K562 (cell line): ENCODE data around the gene SCFD2. TPM values are rescaled to one million over a fixed set of nuclear protein-coding genes. Genes with fewer than 3 reads are reported as not detected.

Experiments
- ATAC-seq: fragments of 200-7000 bp; cut with Tn5 transposase; 3 replicates; pipeline ENCODE4 v1.9.1; 2020; ENCODE audit warnings: moderate library complexity
- BruUV-seq: library from RNA; stranded (reverse); fragments of 400-500 nt; replicated peaks from 2 replicates; lab custom pipeline; 2021; lab: Mats Ljungman, UMichigan
- CTCF ChIA-PET: fragments of 300-600 bp; formaldehyde crosslinking; extraction: SDS; loops from one replicate; lab custom pipeline; 2021; ENCODE audit warnings: low intra/inter-chr PET ratio; lab: Yijun Ruan, JAX
- POLR2A ChIA-PET: fragments of 300-600, 350-650 bp; sonication (Branson Sonifier 250); formaldehyde crosslinking; extraction: SDS; loops from one replicate; lab custom pipeline; 2021; ENCODE audit warnings: antibody characterized with exemption, inconsistent platforms; lab: Yijun Ruan, JAX
- DNase-seq, 4 experiments: peaks; one replicate each; pipeline versions ENCODE4 v3.0.0 to v3.0.0-alpha.2; 2011 to 2018; ENCODE audit warnings: low spot score in 3 of 4, mixed read lengths in 3 of 4; ENCODE audit errors: extremely low read depth in 1 of 4
- FAIRE-seq: peaks from 2 replicates; lab custom pipeline; 2011; peaks lifted over from hg19 to GRCh38; lab: Jason Lieb, UNC
- H2AFZ ChIP-seq: 2 replicates; pipeline ENCODE4 v1.6.0; 2011; ENCODE audit warnings: low read depth, low read length, control low read depth, inconsistent platforms
- H3K27ac ChIP-seq: fragments of 200-600 bp; 3 replicates; pipeline ENCODE4 v1.8.0; 2011; ENCODE audit warnings: low read depth, mild to moderate bottlenecking, control low read depth, inconsistent platforms, low read length, moderate library complexity, mixed read lengths; ENCODE audit errors: extremely low read depth
- H3K27me3 ChIP-seq, 2 experiments: fragments of 300-600 bp in 1 of 2; 2 replicates in 1 of 2; 3 replicates in 1 of 2; pipeline versions ENCODE4 v1.6.0 to v1.8.0; 2011; ENCODE audit warnings: inconsistent platforms in 2 of 2, low read length in 2 of 2, mild to moderate bottlenecking in 1 of 2, mixed read lengths in 1 of 2, moderate library complexity in 1 of 2; ENCODE audit not compliant: control insufficient read depth in 2 of 2, insufficient read depth in 2 of 2
- H3K36me3 ChIP-seq: fragments of 300-600 bp; 3 replicates; pipeline ENCODE4 v1.8.0; 2011; ENCODE audit warnings: mild to moderate bottlenecking, low read length, inconsistent platforms; ENCODE audit not compliant: control insufficient read depth, insufficient read depth
- H3K4me1 ChIP-seq, 2 experiments: fragments of 200-600 bp in 1 of 2; replicated peaks in 1 of 2; 2 replicates in 1 of 2; 3 replicates in 1 of 2; pipeline versions ENCODE4 v1.5.1 to v1.8.0; 2011; ENCODE audit warnings: inconsistent platforms in 2 of 2, low read length in 2 of 2, mild to moderate bottlenecking in 1 of 2, mixed read lengths in 1 of 2, moderate library complexity in 1 of 2; ENCODE audit not compliant: control insufficient read depth in 2 of 2, insufficient read depth in 2 of 2
- H3K4me2 ChIP-seq: 2 replicates; pipeline ENCODE4 v1.6.1; 2011; ENCODE audit warnings: low read length, control low read depth, inconsistent platforms, mixed read lengths; ENCODE audit not compliant: insufficient read depth
- H3K4me3 ChIP-seq: fragments of 200-600 bp; sonication (generic), shearing (Covaris generic); 2 replicates; pipeline ENCODE4 v1.5.1; 2016; ENCODE audit warnings: control low read depth, inconsistent platforms
- H3K79me2 ChIP-seq: fragments of 200-600 bp; 3 replicates; pipeline ENCODE4 v1.8.0; 2011; ENCODE audit warnings: low read length, inconsistent platforms; ENCODE audit not compliant: control insufficient read depth, insufficient read depth
- H3K9ac ChIP-seq, 2 experiments: 2 replicates each; pipeline versions ENCODE4 v1.6.0 to v1.6.1; 2011; ENCODE audit warnings: low read depth in 2 of 2, low read length in 2 of 2, control low read depth in 1 of 2, inconsistent platforms in 1 of 2, mild to moderate bottlenecking in 1 of 2, mixed read lengths in 1 of 2; ENCODE audit not compliant: insufficient read depth in 1 of 2
- H3K9me1 ChIP-seq: one replicate; pipeline ENCODE4 v1.6.0; 2011; ENCODE audit warnings: inconsistent platforms, mild to moderate bottlenecking, low read length, moderate library complexity; ENCODE audit not compliant: control insufficient read depth, insufficient read depth
- H3K9me3 ChIP-seq: replicated peaks from 2 replicates; pipeline ENCODE4 v1.5.1; 2011; ENCODE audit warnings: low read depth, low read length, inconsistent platforms; ENCODE audit not compliant: control insufficient read depth, insufficient read depth
- H4K20me1 ChIP-seq: replicated peaks from 2 replicates; pipeline ENCODE4 v1.6.1; 2011; ENCODE audit warnings: low read length, inconsistent platforms, mixed read lengths; ENCODE audit not compliant: control insufficient read depth, insufficient read depth
- ATF2 ChIP-seq: sonication (generic); formaldehyde crosslinking; IDR thresholded peaks from 2 replicates; pipeline ENCODE4 v1.8.1; 2022; ENCODE audit warnings: missing genetic modification reagents
- CEBPB ChIP-seq: fragments of 450-650 bp; IDR thresholded peaks from 2 replicates; pipeline ENCODE4 v1.6.1; 2016; ENCODE audit warnings: missing genetic modification characterization, missing compliant biosample characterization
- GATAD2B ChIP-seq: fragments of 450-650 bp; IDR thresholded peaks from 2 replicates; pipeline ENCODE4 v1.6.1; 2017; ENCODE audit warnings: mild to moderate bottlenecking, borderline replicate concordance
- KLF16 ChIP-seq: IDR thresholded peaks from 2 replicates; pipeline ENCODE4 v1.6.1; 2016; ENCODE audit warnings: antibody characterized with exemption
- MYNN ChIP-seq, 2 experiments: sonication (generic); formaldehyde crosslinking in 1 of 2; IDR thresholded peaks; 2 replicates each; pipeline versions ENCODE4 v1.5.0 to v1.6.1; 2016 to 2020; ENCODE audit warnings: antibody characterized with exemption in 1 of 2, missing genetic modification reagents in 1 of 2
- PATZ1 ChIP-seq: fragments of 250-450 bp; sonication (Bioruptor Pico); IDR thresholded peaks from 2 replicates; pipeline ENCODE4 v1.5.0; 2020; ENCODE audit warnings: mild to moderate bottlenecking, borderline replicate concordance
- TSHZ1 ChIP-seq: fragments of 250-450 bp; sonication (Bioruptor Pico); IDR thresholded peaks from 2 replicates; pipeline ENCODE4 v1.4.0; 2020; ENCODE audit warnings: mild to moderate bottlenecking, moderate library complexity
- XRCC4 ChIP-seq: IDR thresholded peaks from one replicate; pipeline ENCODE4 v1.6.1; 2011; ENCODE audit not compliant: insufficient read depth, insufficient read length; ENCODE audit errors: extremely low read depth
- ZC3H11A ChIP-seq: IDR thresholded peaks from 2 replicates; pipeline ENCODE4 v1.6.1; 2012; ENCODE audit warnings: low read depth, low read length, improper control_type of control experiment
- ZKSCAN3 ChIP-seq: fragments of 250-450 bp; sonication (Bioruptor Pico); IDR thresholded peaks from 2 replicates; pipeline ENCODE4 v1.4.0; 2020
- ZNF707 ChIP-seq: fragments of 250-450 bp; sonication (Bioruptor Pico); conservative IDR thresholded peaks from 2 replicates; pipeline ENCODE4 v1.8.0; 2022; ENCODE audit warnings: inconsistent platforms, mild to moderate bottlenecking, moderate library complexity
- WGBS: fragments of 100-300 bp; shearing (Covaris generic); methylation state at CpG from one replicate; pipeline ENCODE4 v1.1.6; 2016; ENCODE audit warnings: low coverage, mixed read lengths; ENCODE audit not compliant: insufficient coverage; ENCODE audit errors: missing lambda C conversion rate; 5-methylcytosine and 5-hydroxymethylcytosine counted together
- in situ Hi-C: fragments of 300-500 bp; cut with MboI; formaldehyde crosslinking; loops from 4 replicates; pipeline ENCODE4 v1.15.0; 2018; ENCODE audit warnings: inconsistent platforms, mixed read lengths
- intact Hi-C: fragments of 100-400 bp; cut with micrococcal nuclease; formaldehyde crosslinking; loops from 2 replicates; pipeline ENCODE4 v1.14.2; 2022
- polyA plus RNA-seq, 8 experiments: library from polyadenylated mRNA; depleted of rRNA in 4 of 8; stranded (reverse) in 5 of 8; unstranded in 3 of 8; fragments of >200 nt; fragmentation: Nextera tagmentation in 2 of 8; fragmentation: Illumina TruSeq in 1 of 8; extraction: Ambion mirVana in 2 of 8; extraction: Trizol in 1 of 8; gene quantifications; 2 replicates each; pipeline versions ENCODE4 v1.2.1 to v1.2.3, GENCODE V29; 2011 to 2014; ENCODE audit warnings: inconsistent platforms in 1 of 8, missing spikeins in 1 of 8
- total RNA-seq, 7 experiments: library from RNA; depleted of rRNA in 6 of 7; stranded (reverse); fragments of >200 nt in 6 of 7; fragmentation: Illumina TruSeq in 2 of 7; extraction: Trizol in 2 of 7; gene quantifications; 2 replicates each; pipeline versions ENCODE4 v1.2.1 to v1.2.3, GENCODE V29; 2011 to 2021; ENCODE audit warnings: low replicate concordance in 1 of 7
- TF ChIP-seq, protein P1 (sequence below), 3 experiments: fragments of 200-800 bp in 1 of 3; fragments of 250-450 bp in 1 of 3; fragments of 450-650 bp in 1 of 3; sonication (Bioruptor Pico) in 1 of 3; sonication (Bioruptor generic) in 1 of 3; formaldehyde crosslinking in 1 of 3; IDR thresholded peaks; 2 replicates each; pipeline versions ENCODE4 v1.6.1 to v1.8.0; 2016 to 2022; ENCODE audit warnings: mild to moderate bottlenecking in 2 of 3, missing genetic modification characterization in 2 of 3, missing compliant biosample characterization in 1 of 3, moderate library complexity in 1 of 3

The SCFD2 gene
- total and polyA plus RNA-seq, 9 of the 15 experiments (the other 6 are each of a cell fraction or from before 2014, with no cell fraction given): 5.7 to 30.3 (median 22.8) TPM

- H3K9me3 ChIP-seq: no peaks in the 10 kb centered on the region
- DNase-seq: no peak
- no peaks in the 10 kb centered on the region for H3K4me1 ChIP-seq
- BruUV-seq: no TSS peak
- CTCF ChIA-PET: no interaction called here
- no peak overlapping the region for H3K27ac ChIP-seq
- no peak for FAIRE-seq
- H3K9me1 ChIP-seq: no peaks in the 10 kb centered on the region
- no peak overlapping the region for H3K4me2 ChIP-seq
- 72% methylated on average over 4 of the region's 4 CpGs for WGBS
- H3K36me3 ChIP-seq: no peaks in the 10 kb centered on the region; the same call in 1 of the 3 replicates
- no peak overlapping the region for H3K4me3 ChIP-seq
- no peaks in the 10 kb centered on the region for H3K79me2 ChIP-seq
- ATAC-seq: no peak
- H3K9ac ChIP-seq: no peak overlapping the region
- in situ Hi-C loops: no loop called here
- no peaks in the 10 kb centered on the region for H4K20me1 ChIP-seq
- POLR2A ChIA-PET: no interaction called here
- intact Hi-C loops: no loop called here
- H2AFZ ChIP-seq: no peak overlapping the region
- no peaks in the 10 kb centered on the region for H3K27me3 ChIP-seq
- TF ChIP-seq ZC3H11A (no peak), ZKSCAN3 (CRISPR knock-in tag) (no peak), PATZ1 (no peak), ZNF707 (CRISPR knock-in tag) (no peak), CEBPB (tag) (no peak), MYNN (IDR thresholded peaks at IDR 0.05) (no peak), MYNN (CRISPR knock-in tag; IDR thresholded peaks at IDR 0.05) (no peak), KLF16 (no peak), TSHZ1 (CRISPR knock-in tag) (no peak), XRCC4 (no peak), ATF2 (no peak), GATAD2B (no peak)
- TF ChIP-seq, protein P1, sequence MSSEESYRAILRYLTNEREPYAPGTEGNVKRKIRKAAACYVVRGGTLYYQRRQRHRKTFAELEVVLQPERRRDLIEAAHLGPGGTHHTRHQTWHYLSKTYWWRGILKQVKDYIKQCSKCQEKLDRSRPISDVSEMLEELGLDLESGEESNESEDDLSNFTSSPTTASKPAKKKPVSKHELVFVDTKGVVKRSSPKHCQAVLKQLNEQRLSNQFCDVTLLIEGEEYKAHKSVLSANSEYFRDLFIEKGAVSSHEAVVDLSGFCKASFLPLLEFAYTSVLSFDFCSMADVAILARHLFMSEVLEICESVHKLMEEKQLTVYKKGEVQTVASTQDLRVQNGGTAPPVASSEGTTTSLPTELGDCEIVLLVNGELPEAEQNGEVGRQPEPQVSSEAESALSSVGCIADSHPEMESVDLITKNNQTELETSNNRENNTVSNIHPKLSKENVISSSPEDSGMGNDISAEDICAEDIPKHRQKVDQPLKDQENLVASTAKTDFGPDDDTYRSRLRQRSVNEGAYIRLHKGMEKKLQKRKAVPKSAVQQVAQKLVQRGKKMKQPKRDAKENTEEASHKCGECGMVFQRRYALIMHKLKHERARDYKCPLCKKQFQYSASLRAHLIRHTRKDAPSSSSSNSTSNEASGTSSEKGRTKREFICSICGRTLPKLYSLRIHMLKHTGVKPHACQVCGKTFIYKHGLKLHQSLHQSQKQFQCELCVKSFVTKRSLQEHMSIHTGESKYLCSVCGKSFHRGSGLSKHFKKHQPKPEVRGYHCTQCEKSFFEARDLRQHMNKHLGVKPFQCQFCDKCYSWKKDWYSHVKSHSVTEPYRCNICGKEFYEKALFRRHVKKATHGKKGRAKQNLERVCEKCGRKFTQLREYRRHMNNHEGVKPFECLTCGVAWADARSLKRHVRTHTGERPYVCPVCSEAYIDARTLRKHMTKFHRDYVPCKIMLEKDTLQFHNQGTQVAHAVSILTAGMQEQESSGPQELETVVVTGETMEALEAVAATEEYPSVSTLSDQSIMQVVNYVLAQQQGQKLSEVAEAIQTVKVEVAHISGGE (CRISPR knock-in tag; IDR thresholded peaks at IDR 0.05): no peak
Measured at GRCh38 chr4:52904421-52904820, 461.4 kb downstream of the SCFD2 start.
